K562 (cell line): ENCODE results near the gene FHIT. TPM values are rescaled to one million over a fixed set of nuclear protein-coding genes. Genes with fewer than 3 reads are reported as not detected.

ENCODE experiments used
- ATAC-seq: fragments of 200-7000 bp; cut with Tn5 transposase; 3 replicates; pipeline ENCODE4 v1.9.1; 2020; ENCODE audit warnings: moderate library complexity
- BruUV-seq: library from RNA; stranded (reverse); fragments of 400-500 nt; replicated peaks from 2 replicates; lab custom pipeline; 2021; lab: Mats Ljungman, UMichigan
- CTCF ChIA-PET: fragments of 300-600 bp; formaldehyde crosslinking; extraction: SDS; loops from one replicate; lab custom pipeline; 2021; ENCODE audit warnings: low intra/inter-chr PET ratio; lab: Yijun Ruan, JAX
- POLR2A ChIA-PET: fragments of 300-600, 350-650 bp; sonication (Branson Sonifier 250); formaldehyde crosslinking; extraction: SDS; loops from one replicate; lab custom pipeline; 2021; ENCODE audit warnings: antibody characterized with exemption, inconsistent platforms; lab: Yijun Ruan, JAX
- DNase-seq, 4 experiments: peaks; one replicate each; pipeline versions ENCODE4 v3.0.0 to v3.0.0-alpha.2; 2011 to 2018; ENCODE audit warnings: low spot score in 3 of 4, mixed read lengths in 3 of 4; ENCODE audit errors: extremely low read depth in 1 of 4
- FAIRE-seq: peaks from 2 replicates; lab custom pipeline; 2011; peaks lifted over from hg19 to GRCh38; lab: Jason Lieb, UNC
- H2AFZ ChIP-seq: 2 replicates; pipeline ENCODE4 v1.6.0; 2011; ENCODE audit warnings: low read depth, low read length, control low read depth, inconsistent platforms
- H3K27ac ChIP-seq: fragments of 200-600 bp; 3 replicates; pipeline ENCODE4 v1.8.0; 2011; ENCODE audit warnings: low read depth, mild to moderate bottlenecking, control low read depth, inconsistent platforms, low read length, moderate library complexity, mixed read lengths; ENCODE audit errors: extremely low read depth
- H3K27me3 ChIP-seq, 2 experiments: fragments of 300-600 bp in 1 of 2; 2 replicates in 1 of 2; 3 replicates in 1 of 2; pipeline versions ENCODE4 v1.6.0 to v1.8.0; 2011; ENCODE audit warnings: inconsistent platforms in 2 of 2, low read length in 2 of 2, mild to moderate bottlenecking in 1 of 2, mixed read lengths in 1 of 2, moderate library complexity in 1 of 2; ENCODE audit not compliant: control insufficient read depth in 2 of 2, insufficient read depth in 2 of 2
- H3K36me3 ChIP-seq: fragments of 300-600 bp; 3 replicates; pipeline ENCODE4 v1.8.0; 2011; ENCODE audit warnings: mild to moderate bottlenecking, low read length, inconsistent platforms; ENCODE audit not compliant: control insufficient read depth, insufficient read depth
- H3K4me1 ChIP-seq, 2 experiments: fragments of 200-600 bp in 1 of 2; replicated peaks in 1 of 2; 2 replicates in 1 of 2; 3 replicates in 1 of 2; pipeline versions ENCODE4 v1.5.1 to v1.8.0; 2011; ENCODE audit warnings: inconsistent platforms in 2 of 2, low read length in 2 of 2, mild to moderate bottlenecking in 1 of 2, mixed read lengths in 1 of 2, moderate library complexity in 1 of 2; ENCODE audit not compliant: control insufficient read depth in 2 of 2, insufficient read depth in 2 of 2
- H3K4me2 ChIP-seq: 2 replicates; pipeline ENCODE4 v1.6.1; 2011; ENCODE audit warnings: low read length, control low read depth, inconsistent platforms, mixed read lengths; ENCODE audit not compliant: insufficient read depth
- H3K4me3 ChIP-seq: fragments of 200-600 bp; sonication (generic), shearing (Covaris generic); 2 replicates; pipeline ENCODE4 v1.5.1; 2016; ENCODE audit warnings: control low read depth, inconsistent platforms
- H3K79me2 ChIP-seq: fragments of 200-600 bp; 3 replicates; pipeline ENCODE4 v1.8.0; 2011; ENCODE audit warnings: low read length, inconsistent platforms; ENCODE audit not compliant: control insufficient read depth, insufficient read depth
- H3K9ac ChIP-seq, 2 experiments: 2 replicates each; pipeline versions ENCODE4 v1.6.0 to v1.6.1; 2011; ENCODE audit warnings: low read depth in 2 of 2, low read length in 2 of 2, control low read depth in 1 of 2, inconsistent platforms in 1 of 2, mild to moderate bottlenecking in 1 of 2, mixed read lengths in 1 of 2; ENCODE audit not compliant: insufficient read depth in 1 of 2
- H3K9me1 ChIP-seq: one replicate; pipeline ENCODE4 v1.6.0; 2011; ENCODE audit warnings: inconsistent platforms, mild to moderate bottlenecking, low read length, moderate library complexity; ENCODE audit not compliant: control insufficient read depth, insufficient read depth
- H3K9me3 ChIP-seq: replicated peaks from 2 replicates; pipeline ENCODE4 v1.5.1; 2011; ENCODE audit warnings: low read depth, low read length, inconsistent platforms; ENCODE audit not compliant: control insufficient read depth, insufficient read depth
- H4K20me1 ChIP-seq: replicated peaks from 2 replicates; pipeline ENCODE4 v1.6.1; 2011; ENCODE audit warnings: low read length, inconsistent platforms, mixed read lengths; ENCODE audit not compliant: control insufficient read depth, insufficient read depth
- ESRRB ChIP-seq: fragments of 250-450 bp; sonication (Bioruptor Pico); IDR thresholded peaks from 2 replicates; pipeline ENCODE4 v1.5.0; 2020; ENCODE audit warnings: mild to moderate bottlenecking, moderate library complexity, borderline replicate concordance
- ETS1 ChIP-seq: conservative IDR thresholded peaks from 2 replicates; pipeline ENCODE4 v1.6.1; 2011; ENCODE audit warnings: low read depth, mild to moderate bottlenecking, low read length; ENCODE audit not compliant: control insufficient read depth
- ZBTB40 ChIP-seq, 2 experiments: fragments of 450-650 bp in 1 of 2; sonication (generic) in 1 of 2; formaldehyde crosslinking in 1 of 2; IDR thresholded peaks; 2 replicates each; pipeline versions ENCODE4 v1.7.1 to v1.9.0; 2016 to 2022; ENCODE audit warnings: inconsistent platforms in 1 of 2, mild to moderate bottlenecking in 1 of 2, missing genetic modification reagents in 1 of 2
- WGBS: fragments of 100-300 bp; shearing (Covaris generic); methylation state at CpG from one replicate; pipeline ENCODE4 v1.1.6; 2016; ENCODE audit warnings: low coverage, mixed read lengths; ENCODE audit not compliant: insufficient coverage; ENCODE audit errors: missing lambda C conversion rate; 5-methylcytosine and 5-hydroxymethylcytosine counted together
- in situ Hi-C: fragments of 300-500 bp; cut with MboI; formaldehyde crosslinking; loops from 4 replicates; pipeline ENCODE4 v1.15.0; 2018; ENCODE audit warnings: inconsistent platforms, mixed read lengths
- intact Hi-C: fragments of 100-400 bp; cut with micrococcal nuclease; formaldehyde crosslinking; loops from 2 replicates; pipeline ENCODE4 v1.14.2; 2022
- polyA plus RNA-seq, 8 experiments: library from polyadenylated mRNA; depleted of rRNA in 4 of 8; stranded (reverse) in 5 of 8; unstranded in 3 of 8; fragments of >200 nt; fragmentation: Nextera tagmentation in 2 of 8; fragmentation: Illumina TruSeq in 1 of 8; extraction: Ambion mirVana in 2 of 8; extraction: Trizol in 1 of 8; gene quantifications; 2 replicates each; pipeline versions ENCODE4 v1.2.1 to v1.2.3, GENCODE V29; 2011 to 2014; ENCODE audit warnings: inconsistent platforms in 1 of 8, missing spikeins in 1 of 8
- total RNA-seq, 7 experiments: library from RNA; depleted of rRNA in 6 of 7; stranded (reverse); fragments of >200 nt in 6 of 7; fragmentation: Illumina TruSeq in 2 of 7; extraction: Trizol in 2 of 7; gene quantifications; 2 replicates each; pipeline versions ENCODE4 v1.2.1 to v1.2.3, GENCODE V29; 2011 to 2021; ENCODE audit warnings: low replicate concordance in 1 of 7

Gene FHIT
- total and polyA plus RNA-seq, 9 of the 15 experiments (the other 6 are each of a cell fraction or from before 2014, with no cell fraction given) = 1.7 to 9.1 (median 4.3) TPM

GRCh38 chr3:59769127-59769750 lies 1482.0 kb downstream of the FHIT start:
- Histone ChIP-seq H3K9me3 (no peaks in the 10 kb centered on the region), H3K4me2 (no peak overlapping the region), H2AFZ (no peak overlapping the region), H3K27me3 (no peaks in the 10 kb centered on the region), H3K9ac (no peak overlapping the region), H3K27ac (no peak overlapping the region), H3K4me1 (no peaks in the 10 kb centered on the region), H3K4me3 (no peak overlapping the region), H3K9me1 (no peaks in the 10 kb centered on the region), H3K36me3 (no peaks in the 10 kb centered on the region), H3K79me2 (no peaks in the 10 kb centered on the region), H4K20me1 (no peaks in the 10 kb centered on the region)
- POLR2A ChIA-PET = no interaction called here
- intact Hi-C loops (no loop called here), in situ Hi-C loops (no loop called here)
- ATAC-seq = no peak
- no peak for FAIRE-seq
- BruUV-seq = no TSS peak
- TF ChIP-seq ESRRB (CRISPR knock-in tag) (no peak), ZBTB40 (IDR thresholded peaks at IDR 0.05) (no peak), ZBTB40 (CRISPR knock-in tag; IDR thresholded peaks at IDR 0.05) (no peak), ETS1 (no peak)
- 3% methylated on average over 5 of the region's 13 CpGs for WGBS
- CTCF ChIA-PET = no interaction called here
- no peak for DNase-seq
